HepG2 (cell line): ENCODE measurements around the gene TASOR2. TPM values are rescaled to one million over a fixed set of nuclear protein-coding genes. Genes with fewer than 3 reads are reported as not detected.
A peak's percentile ranks its signal among the peaks of the same experiment; 100 is the strongest.

Experiments used
- BORCS8-MEF2B ChIP-seq: sonication (generic); formaldehyde crosslinking; IDR thresholded peaks from 2 replicates; pipeline ENCODE4 v1.8.0; 2022; ENCODE audit warnings: mild to moderate bottlenecking, missing genetic modification reagents
- HDAC2 ChIP-seq: sonication (generic); formaldehyde crosslinking; IDR thresholded peaks from 2 replicates; pipeline ENCODE4 v1.4.0; 2020; ENCODE audit warnings: missing genetic modification reagents
- HOXA7 ChIP-seq: sonication (generic); formaldehyde crosslinking; IDR thresholded peaks from 2 replicates; pipeline ENCODE4 v1.8.1; 2022; ENCODE audit warnings: mild to moderate bottlenecking, missing genetic modification reagents, moderate library complexity
- IKZF4 ChIP-seq: sonication (generic); formaldehyde crosslinking; IDR thresholded peaks from 2 replicates; pipeline ENCODE4 v1.5.1; 2020; ENCODE audit warnings: borderline replicate concordance, mild to moderate bottlenecking, low read depth, missing genetic modification reagents; ENCODE audit errors: not compliant biosample characterization
- MTA1 ChIP-seq: sonication (generic); formaldehyde crosslinking; IDR thresholded peaks from 2 replicates; pipeline ENCODE4 v1.4.0; 2020; ENCODE audit warnings: missing genetic modification reagents, mild to moderate bottlenecking, borderline replicate concordance
- NR2F1 ChIP-seq, 2 experiments: fragments of 450-650 bp in 1 of 2; formaldehyde crosslinking in 1 of 2; IDR thresholded peaks; 2 replicates each; pipeline versions ENCODE4 v1.5.0 to v1.6.1; 2016 to 2020; ENCODE audit warnings: mild to moderate bottlenecking in 1 of 2, missing compliant biosample characterization in 1 of 2, missing genetic modification reagents in 1 of 2, moderate library complexity in 1 of 2
- RAD51 ChIP-seq: fragments of 450-650 bp; IDR thresholded peaks from 2 replicates; pipeline ENCODE4 v1.6.1; 2016; ENCODE audit warnings: borderline replicate concordance
- RXRB ChIP-seq: IDR thresholded peaks from 2 replicates; pipeline ENCODE4 v1.6.1; 2016; ENCODE audit warnings: borderline replicate concordance, missing genetic modification reagents, missing compliant biosample characterization
- SMAD1 ChIP-seq: sonication (generic); formaldehyde crosslinking; IDR thresholded peaks from 2 replicates; pipeline ENCODE4 v1.4.0; 2020; ENCODE audit warnings: missing genetic modification reagents, low read depth, mild to moderate bottlenecking, borderline replicate concordance
- SP140L ChIP-seq: sonication (generic); formaldehyde crosslinking; IDR thresholded peaks from 2 replicates; pipeline ENCODE4 v1.4.0; 2020; ENCODE audit warnings: missing genetic modification reagents, borderline replicate concordance
- SRSF1 ChIP-seq: fragments of 200-400 bp; formaldehyde crosslinking; optimal IDR thresholded peaks from 2 replicates; pipeline ENCODE3; 2017; ENCODE audit warnings: mild to moderate bottlenecking, low read depth, low read length, moderate library complexity
- ZBTB20 ChIP-seq: sonication (generic); formaldehyde crosslinking; IDR thresholded peaks from 2 replicates; pipeline ENCODE4 v1.8.1; 2023; ENCODE audit warnings: missing genetic modification reagents, low read depth, mild to moderate bottlenecking, borderline replicate concordance
- ZNF121 ChIP-seq: sonication (generic); formaldehyde crosslinking; IDR thresholded peaks from 2 replicates; pipeline ENCODE4 v1.5.0; 2020; ENCODE audit warnings: mild to moderate bottlenecking, missing genetic modification reagents
- ZNF337 ChIP-seq: sonication (generic); formaldehyde crosslinking; IDR thresholded peaks from 2 replicates; pipeline ENCODE4 v1.5.1; 2020; ENCODE audit warnings: missing genetic modification reagents, low read depth, mild to moderate bottlenecking, borderline replicate concordance
- ZNF660 ChIP-seq: sonication (generic); formaldehyde crosslinking; IDR thresholded peaks from 2 replicates; pipeline ENCODE4 v1.5.1; 2020; ENCODE audit warnings: mild to moderate bottlenecking, low read depth, missing genetic modification reagents, borderline replicate concordance
- ZNF790 ChIP-seq: sonication (generic); formaldehyde crosslinking; IDR thresholded peaks from 2 replicates; pipeline ENCODE4 v1.8.0; 2022; ENCODE audit warnings: missing genetic modification reagents, mild to moderate bottlenecking, borderline replicate concordance
- ZSCAN22 ChIP-seq: sonication (generic); formaldehyde crosslinking; IDR thresholded peaks from 2 replicates; pipeline ENCODE4 v1.4.0; 2020; ENCODE audit warnings: mild to moderate bottlenecking, missing genetic modification reagents
- polyA plus RNA-seq, 8 experiments: library from polyadenylated mRNA; depleted of rRNA in 3 of 8; stranded (reverse) in 7 of 8; unstranded in 1 of 8; fragments of >200 nt; fragmentation: Illumina TruSeq in 4 of 8; extraction: Trizol in 4 of 8; gene quantifications; 2 replicates each; pipeline versions ENCODE4 v1.2.1 to v1.2.3, GENCODE V29; 2011 to 2016; ENCODE audit warnings: low read depth in 4 of 8, missing spikeins in 1 of 8, mixed read lengths in 1 of 8; ENCODE audit not compliant: insufficient read depth in 1 of 8
- total RNA-seq, 5 experiments: library from RNA; depleted of rRNA; stranded (reverse); fragments of >200 nt; fragmentation: Illumina TruSeq; extraction: Trizol; gene quantifications; 2 replicates each; pipeline ENCODE4 v1.2.3, GENCODE V29; 2016; ENCODE audit warnings: low read depth in 1 of 5
- TF ChIP-seq, protein P1 (sequence below): sonication (generic); formaldehyde crosslinking; IDR thresholded peaks from 2 replicates; pipeline ENCODE4 v1.8.0; 2022; ENCODE audit warnings: mild to moderate bottlenecking, missing genetic modification reagents, borderline replicate concordance
- TF ChIP-seq, protein P2 (sequence below): sonication (generic); formaldehyde crosslinking; IDR thresholded peaks from 2 replicates; pipeline ENCODE4 v1.8.0; 2022; ENCODE audit warnings: mild to moderate bottlenecking, missing genetic modification reagents, moderate library complexity
- TF ChIP-seq, protein P3 (sequence below): sonication (generic); formaldehyde crosslinking; IDR thresholded peaks from 2 replicates; pipeline ENCODE4 v1.8.1; 2022; ENCODE audit warnings: mild to moderate bottlenecking, missing genetic modification reagents
- TF ChIP-seq, protein P4 (sequence below): sonication (generic); formaldehyde crosslinking; IDR thresholded peaks from 2 replicates; pipeline ENCODE4 v1.5.1; 2020; ENCODE audit warnings: mild to moderate bottlenecking, missing genetic modification reagents

The TASOR2 gene
- total and polyA plus RNA-seq, 2 of the 13 experiments (the other 11 are each of a cell fraction or from before 2014, with no cell fraction given): 24.2 to 55.3 TPM

DNA sequence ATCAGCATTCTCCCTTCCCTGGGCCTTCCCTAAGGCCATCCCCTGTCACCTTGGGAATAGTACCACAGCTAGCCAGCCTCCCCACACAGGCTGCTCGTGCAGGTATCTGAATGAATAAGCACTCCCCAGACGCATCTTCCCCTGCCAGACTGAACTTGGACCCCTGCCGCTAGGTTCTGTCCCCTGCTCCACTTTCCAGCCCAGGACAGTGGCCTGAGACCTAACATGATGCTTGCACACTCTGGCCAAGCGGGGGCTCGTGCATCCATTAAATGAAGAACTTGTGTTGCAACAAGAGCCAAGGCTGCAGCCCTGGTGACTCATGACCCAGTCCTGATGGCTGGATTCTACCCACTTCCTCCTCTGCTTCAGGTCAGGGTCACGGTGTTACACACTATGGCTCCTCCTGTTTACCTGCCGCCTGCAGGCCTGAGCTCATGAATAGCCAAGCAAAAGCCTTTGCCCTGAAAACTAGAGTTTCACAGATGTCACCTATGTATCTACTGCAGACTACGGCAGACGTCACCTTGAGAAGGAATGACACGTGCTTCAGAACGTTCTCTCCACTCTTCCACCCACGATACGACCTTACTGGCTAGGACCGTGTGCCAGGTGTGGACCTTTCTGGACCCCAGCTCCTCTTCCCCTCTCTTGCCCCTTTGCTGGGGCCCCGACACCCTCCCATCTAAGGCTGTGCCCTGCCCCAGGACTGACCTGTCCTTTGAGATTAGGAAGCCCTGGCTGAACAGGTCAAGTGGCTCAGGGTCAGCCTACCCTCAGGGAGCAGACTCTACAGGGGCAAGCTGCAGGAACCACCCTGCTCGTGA, 24.7 kb upstream of the TASOR2 start (continued):
- TF ChIP-seq SMAD1 (no peak; the same call in 1 of the 2 replicates), ZNF121 (CRISPR knock-in tag) (0 out of 2 replicates have a peak, but pooled peaks have one; percentile 21), IKZF4 (CRISPR knock-in tag) (no peak), ZSCAN22 (CRISPR knock-in tag) (no peak), ZBTB20 (CRISPR knock-in tag) (peak; percentile 55; the same call in 1 of the 2 replicates), RXRB (peak; percentile 99), HDAC2 (CRISPR knock-in tag) (peak; percentile 61), MTA1 (CRISPR knock-in tag) (0 out of 2 replicates have a peak, but pooled peaks have one; percentile 60), ZNF790 (CRISPR knock-in tag) (peak; percentile 86; the same call in 1 of the 2 replicates), HOXA7 (no peak), BORCS8-MEF2B (CRISPR knock-in tag) (no peak), RAD51 (no peak), ZNF337 (CRISPR knock-in tag) (no peak), ZNF660 (CRISPR knock-in tag) (no peak), SP140L (CRISPR knock-in tag) (no peak), SRSF1 (no peak), NR2F1 (CRISPR knock-in tag; IDR thresholded peaks at IDR 0.05) (peak; percentile 90 to 94)
- TF ChIP-seq, protein P1, sequence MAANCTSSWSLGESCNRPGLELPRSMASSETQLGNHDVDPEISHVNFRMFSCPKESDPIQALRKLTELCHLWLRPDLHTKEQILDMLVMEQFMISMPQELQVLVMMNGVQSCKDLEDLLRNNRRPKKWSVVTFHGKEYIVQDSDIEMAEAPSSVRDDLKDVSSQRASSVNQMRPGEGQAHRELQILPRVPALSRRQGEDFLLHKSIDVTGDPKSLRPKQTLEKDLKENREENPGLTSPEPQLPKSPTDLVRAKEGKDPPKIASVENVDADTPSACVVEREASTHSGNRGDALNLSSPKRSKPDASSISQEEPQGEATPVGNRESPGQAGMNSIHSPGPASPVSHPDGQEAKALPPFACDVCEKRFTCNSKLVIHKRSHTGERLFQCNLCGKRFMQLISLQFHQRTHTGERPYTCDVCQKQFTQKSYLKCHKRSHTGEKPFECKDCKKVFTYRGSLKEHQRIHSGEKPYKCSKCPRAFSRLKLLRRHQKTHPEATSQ (CRISPR knock-in tag): peak; percentile 41; the same call in 1 of the 2 replicates
- TF ChIP-seq, protein P2, sequence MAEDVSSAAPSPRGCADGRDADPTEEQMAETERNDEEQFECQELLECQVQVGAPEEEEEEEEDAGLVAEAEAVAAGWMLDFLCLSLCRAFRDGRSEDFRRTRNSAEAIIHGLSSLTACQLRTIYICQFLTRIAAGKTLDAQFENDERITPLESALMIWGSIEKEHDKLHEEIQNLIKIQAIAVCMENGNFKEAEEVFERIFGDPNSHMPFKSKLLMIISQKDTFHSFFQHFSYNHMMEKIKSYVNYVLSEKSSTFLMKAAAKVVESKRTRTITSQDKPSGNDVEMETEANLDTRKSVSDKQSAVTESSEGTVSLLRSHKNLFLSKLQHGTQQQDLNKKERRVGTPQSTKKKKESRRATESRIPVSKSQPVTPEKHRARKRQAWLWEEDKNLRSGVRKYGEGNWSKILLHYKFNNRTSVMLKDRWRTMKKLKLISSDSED (CRISPR knock-in tag): no peak
- TF ChIP-seq, protein P3, sequence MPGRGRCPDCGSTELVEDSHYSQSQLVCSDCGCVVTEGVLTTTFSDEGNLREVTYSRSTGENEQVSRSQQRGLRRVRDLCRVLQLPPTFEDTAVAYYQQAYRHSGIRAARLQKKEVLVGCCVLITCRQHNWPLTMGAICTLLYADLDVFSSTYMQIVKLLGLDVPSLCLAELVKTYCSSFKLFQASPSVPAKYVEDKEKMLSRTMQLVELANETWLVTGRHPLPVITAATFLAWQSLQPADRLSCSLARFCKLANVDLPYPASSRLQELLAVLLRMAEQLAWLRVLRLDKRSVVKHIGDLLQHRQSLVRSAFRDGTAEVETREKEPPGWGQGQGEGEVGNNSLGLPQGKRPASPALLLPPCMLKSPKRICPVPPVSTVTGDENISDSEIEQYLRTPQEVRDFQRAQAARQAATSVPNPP (CRISPR knock-in tag): no peak
- TF ChIP-seq, protein P4, sequence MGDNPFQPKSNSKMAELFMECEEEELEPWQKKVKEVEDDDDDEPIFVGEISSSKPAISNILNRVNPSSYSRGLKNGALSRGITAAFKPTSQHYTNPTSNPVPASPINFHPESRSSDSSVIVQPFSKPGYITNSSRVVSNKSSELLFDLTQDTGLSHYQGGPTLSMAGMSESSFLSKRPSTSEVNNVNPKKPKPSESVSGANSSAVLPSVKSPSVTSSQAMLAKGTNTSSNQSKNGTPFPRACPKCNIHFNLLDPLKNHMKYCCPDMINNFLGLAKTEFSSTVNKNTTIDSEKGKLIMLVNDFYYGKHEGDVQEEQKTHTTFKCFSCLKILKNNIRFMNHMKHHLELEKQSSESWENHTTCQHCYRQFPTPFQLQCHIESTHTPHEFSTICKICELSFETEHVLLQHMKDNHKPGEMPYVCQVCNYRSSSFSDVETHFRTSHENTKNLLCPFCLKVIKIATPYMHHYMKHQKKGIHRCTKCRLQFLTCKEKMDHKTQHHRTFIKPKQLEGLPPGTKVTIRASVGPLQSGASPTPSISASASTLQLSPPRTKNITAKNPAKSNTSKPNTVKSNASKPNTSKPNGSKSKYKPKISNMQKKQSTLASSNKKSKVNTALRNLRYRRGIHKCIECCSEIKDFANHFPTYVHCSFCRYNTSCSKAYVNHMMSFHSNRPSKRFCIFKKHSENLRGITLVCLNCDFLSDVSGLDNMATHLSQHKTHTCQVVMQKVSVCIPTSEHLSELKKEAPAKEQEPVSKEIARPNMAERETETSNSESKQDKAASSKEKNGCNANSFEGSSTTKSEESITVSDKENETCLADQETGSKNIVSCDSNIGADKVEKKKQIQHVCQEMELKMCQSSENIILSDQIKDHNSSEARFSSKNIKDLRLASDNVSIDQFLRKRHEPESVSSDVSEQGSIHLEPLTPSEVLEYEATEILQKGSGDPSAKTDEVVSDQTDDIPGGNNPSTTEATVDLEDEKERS: peak; percentile 22; the same call in 1 of the 2 replicates
